Measurements from ENCODE around the gene PRMT9. TPM values are rescaled to one million over a fixed set of nuclear protein-coding genes. Genes with fewer than 3 reads are reported as not detected.

PRMT9 gene
- total and polyA plus RNA-seq, 4 donors = 4.1 to 23.9 (median 6.7) TPM

- ATAC-seq (ENCODE audit: insufficient read depth, low FRiP score) = no peak
These were observed 5.1 kb upstream of the PRMT9 start for GRCh38 chr4:147689067-147689466.

GRCh38 chr4:147683188-147683591, 773 bp downstream of the PRMT9 start:
- H3K27me3 ChIP-seq (ENCODE audit: control insufficient read depth in 3 of 3, insufficient read depth in 3 of 3, low read length in 2 of 3) = no peaks in the 10 kb centered on the region
- H3K9ac ChIP-seq (ENCODE audit: insufficient read depth in 1 of 2, low read length in 2 of 2) = peak overlapping the region; percentile 86 to 90
- 3% methylated on average over 10 of the region's 10 CpGs for WGBS, 2 donors
- DNase-seq (peak; percentile 44 to 71 (median 67)), ATAC-seq (ENCODE audit: insufficient read depth, low FRiP score) (no peak)
- peaks cover 0 to 15% (median 6%) of the 10 kb centered on the region in 4 donors for H3K36me3 ChIP-seq (ENCODE audit: control insufficient read depth in 4 of 4, insufficient read depth in 4 of 4, low read length in 4 of 4)
- TF ChIP-seq, protein P1, sequence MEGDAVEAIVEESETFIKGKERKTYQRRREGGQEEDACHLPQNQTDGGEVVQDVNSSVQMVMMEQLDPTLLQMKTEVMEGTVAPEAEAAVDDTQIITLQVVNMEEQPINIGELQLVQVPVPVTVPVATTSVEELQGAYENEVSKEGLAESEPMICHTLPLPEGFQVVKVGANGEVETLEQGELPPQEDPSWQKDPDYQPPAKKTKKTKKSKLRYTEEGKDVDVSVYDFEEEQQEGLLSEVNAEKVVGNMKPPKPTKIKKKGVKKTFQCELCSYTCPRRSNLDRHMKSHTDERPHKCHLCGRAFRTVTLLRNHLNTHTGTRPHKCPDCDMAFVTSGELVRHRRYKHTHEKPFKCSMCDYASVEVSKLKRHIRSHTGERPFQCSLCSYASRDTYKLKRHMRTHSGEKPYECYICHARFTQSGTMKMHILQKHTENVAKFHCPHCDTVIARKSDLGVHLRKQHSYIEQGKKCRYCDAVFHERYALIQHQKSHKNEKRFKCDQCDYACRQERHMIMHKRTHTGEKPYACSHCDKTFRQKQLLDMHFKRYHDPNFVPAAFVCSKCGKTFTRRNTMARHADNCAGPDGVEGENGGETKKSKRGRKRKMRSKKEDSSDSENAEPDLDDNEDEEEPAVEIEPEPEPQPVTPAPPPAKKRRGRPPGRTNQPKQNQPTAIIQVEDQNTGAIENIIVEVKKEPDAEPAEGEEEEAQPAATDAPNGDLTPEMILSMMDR (IDR thresholded peaks at IDR 0.05; ENCODE audit: control extremely low read depth, extremely low read depth) = no peak
- peak overlapping the region; percentile 86 to 93 for H3K27ac ChIP-seq (ENCODE audit: low read depth in 1 of 2, low read length in 1 of 2)
- no peaks in the 10 kb centered on the region for H3K9me3 ChIP-seq (ENCODE audit: control insufficient read depth in 4 of 4, insufficient read depth in 3 of 4, low read length in 3 of 4)
- peak overlapping the region; percentile 32 for H3K4me3 ChIP-seq
- peaks cover 0 to 14% (median 5%) of the 10 kb centered on the region in 5 donors for H3K4me1 ChIP-seq (ENCODE audit: control insufficient read depth in 5 of 5, insufficient read depth in 5 of 5, low read length in 5 of 5)

More at GRCh38 chr4:147689067-147689466, 5.1 kb upstream of the PRMT9 start:
- Histone ChIP-seq H3K36me3 (ENCODE audit: control insufficient read depth in 4 of 4, insufficient read depth in 4 of 4, low read length in 4 of 4) (no peaks in the 10 kb centered on the region), H3K27me3 (ENCODE audit: control insufficient read depth in 3 of 3, insufficient read depth in 3 of 3, low read length in 2 of 3) (no peaks in the 10 kb centered on the region), H3K27ac (ENCODE audit: low read depth in 1 of 2, low read length in 1 of 2) (no peak overlapping the region), H3K4me3 (no peak overlapping the region), H3K9ac (ENCODE audit: insufficient read depth in 1 of 2, low read length in 2 of 2) (no peak overlapping the region), H3K9me3 (ENCODE audit: control insufficient read depth in 4 of 4, insufficient read depth in 3 of 4, low read length in 3 of 4) (no peaks in the 10 kb centered on the region), H3K4me1 (ENCODE audit: control insufficient read depth in 5 of 5, insufficient read depth in 5 of 5, low read length in 5 of 5) (peaks cover 0 to 7% (median 0%) of the 10 kb centered on the region in 5 donors)
- 23 to 37% methylated on average over 4 of the region's 4 CpGs for WGBS, 2 donors
- no peak for DNase-seq
- TF ChIP-seq, protein P1 (IDR thresholded peaks at IDR 0.05; ENCODE audit: control extremely low read depth, extremely low read depth) = no peak

- no peak overlapping the region for H3K27ac ChIP-seq (ENCODE audit: low read depth in 1 of 2, low read length in 1 of 2)
- WGBS, 2 donors = 54 to 75% methylated on average over 3 of the region's 3 CpGs
- H3K36me3 ChIP-seq (ENCODE audit: control insufficient read depth in 4 of 4, insufficient read depth in 4 of 4, low read length in 4 of 4) = peaks cover 0 to 15% (median 6%) of the 10 kb centered on the region in 4 donors
- peak overlapping the region in 1 of 2 donors; percentile 86 for H3K9ac ChIP-seq (ENCODE audit: insufficient read depth in 1 of 2, low read length in 2 of 2)
- TF ChIP-seq, protein P1 (IDR thresholded peaks at IDR 0.05; ENCODE audit: control extremely low read depth, extremely low read depth) = no peak
- no peak for ATAC-seq (ENCODE audit: insufficient read depth, low FRiP score)
- peaks cover 0 to 14% (median 5%) of the 10 kb centered on the region in 5 donors for H3K4me1 ChIP-seq (ENCODE audit: control insufficient read depth in 5 of 5, insufficient read depth in 5 of 5, low read length in 5 of 5)
- H3K27me3 ChIP-seq (ENCODE audit: control insufficient read depth in 3 of 3, insufficient read depth in 3 of 3, low read length in 2 of 3) = no peaks in the 10 kb centered on the region
- peak in 2 of 3 donors; percentile 44 to 49 for DNase-seq
- H3K4me3 ChIP-seq = no peak overlapping the region
- no peaks in the 10 kb centered on the region for H3K9me3 ChIP-seq (ENCODE audit: control insufficient read depth in 4 of 4, insufficient read depth in 3 of 4, low read length in 3 of 4)
These were observed 1.2 kb downstream of the PRMT9 start for GRCh38 chr4:147682755-147683154.
